CD4-positive, alpha-beta memory T cell (primary cell): ENCODE measurements around the gene MTMR4. TPM values are rescaled to one million over a fixed set of nuclear protein-coding genes. Genes with fewer than 3 reads are reported as not detected.

ENCODE experiments used
- CTCF ChIA-PET: fragments of 350-600 bp; sonication (Branson Sonifier 250); formaldehyde crosslinking; loops from one replicate; lab custom pipeline; 2021; ENCODE audit warnings: inconsistent platforms; ENCODE audit not compliant: partially characterized antibody; lab: Charles Lee
- POLR2A ChIA-PET: fragments of 350-600 bp; sonication (Branson Sonifier 250); formaldehyde crosslinking; loops from one replicate; lab custom pipeline; 2021; ENCODE audit not compliant: partially characterized antibody; lab: Charles Lee
- DNase-seq, 5 donors: peaks; one replicate each; pipeline versions ENCODE4 v3.0.0 to v3.0.0-alpha.2; 2020 to 2022; ENCODE audit warnings: mixed read lengths in 1 of 5
- H3K27ac ChIP-seq: one replicate; pipeline ENCODE4 v1.7.0; 2013; ENCODE audit warnings: low read depth, low read length
- H3K27me3 ChIP-seq: 2 replicates; pipeline ENCODE4 v1.7.0; 2013; ENCODE audit warnings: mild to moderate bottlenecking, low read length, moderate library complexity; ENCODE audit not compliant: insufficient read depth
- H3K36me3 ChIP-seq: 2 replicates; pipeline ENCODE4 v1.7.0; 2013; ENCODE audit warnings: mild to moderate bottlenecking, low read length, moderate library complexity; ENCODE audit not compliant: insufficient read depth
- H3K4me1 ChIP-seq: 2 replicates; pipeline ENCODE4 v1.7.0; 2013; ENCODE audit warnings: mild to moderate bottlenecking, low read length, moderate library complexity; ENCODE audit not compliant: insufficient read depth
- H3K4me3 ChIP-seq, 2 donors: one replicate each; pipeline ENCODE4 v1.7.0; 2013; ENCODE audit warnings: low read length in 2 of 2, mild to moderate bottlenecking in 1 of 2
- H3K9me3 ChIP-seq, 2 donors: one replicate each; pipeline ENCODE4 v1.7.0; 2013; ENCODE audit warnings: low read length in 2 of 2, control low read depth in 1 of 2; ENCODE audit not compliant: control insufficient read depth in 1 of 2
- H3K27ac Mint-ChIP-seq, 7 donors: one replicate each; pipeline ENCODE4 v1.8.0; 2020 to 2021; ENCODE audit warnings: mixed read lengths in 7 of 7, mild to moderate bottlenecking in 6 of 7, inconsistent platforms in 3 of 7, moderate library complexity in 3 of 7
- H3K27me3 Mint-ChIP-seq, 2 donors: one replicate each; pipeline ENCODE4 v1.8.0; 2020 to 2021; ENCODE audit warnings: mixed read lengths in 2 of 2
- H3K36me3 Mint-ChIP-seq, 2 donors: one replicate each; pipeline ENCODE4 v1.8.0; 2020 to 2021; ENCODE audit warnings: mixed read lengths in 2 of 2, inconsistent platforms in 1 of 2, mild to moderate bottlenecking in 1 of 2
- H3K4me1 Mint-ChIP-seq, 4 donors: one replicate each; pipeline ENCODE4 v1.8.0; 2020 to 2021; ENCODE audit warnings: mixed read lengths in 4 of 4, mild to moderate bottlenecking in 1 of 4
- H3K4me3 Mint-ChIP-seq, 8 donors: one replicate each; pipeline ENCODE4 v1.8.0; 2020 to 2021; ENCODE audit warnings: mixed read lengths in 8 of 8, mild to moderate bottlenecking in 7 of 8, moderate library complexity in 6 of 8, inconsistent platforms in 3 of 8
- H3K9me3 Mint-ChIP-seq, 8 donors: one replicate each; pipeline ENCODE4 v1.8.0; 2020 to 2021; ENCODE audit warnings: mixed read lengths in 8 of 8, mild to moderate bottlenecking in 5 of 8, inconsistent platforms in 3 of 8, moderate library complexity in 1 of 8
- intact Hi-C: fragments of 100-400 bp; cut with micrococcal nuclease; formaldehyde crosslinking; loops from one replicate; pipeline ENCODE4 v1.15.1; 2023
- polyA plus RNA-seq, 2 donors: library from polyadenylated mRNA; unstranded; fragments of 300-500 nt; fragmentation: Illumina TruSeq; gene quantifications; one replicate each; pipeline ENCODE4 v1.2.3, GENCODE V29; 2021
- total RNA-seq, 2 experiments: library from RNA; stranded (reverse); gene quantifications; one replicate each; pipeline ENCODE4 v1.2.3, GENCODE V29; 2021

Gene MTMR4
- total and polyA plus RNA-seq, 4 experiments from 2014 or later: 17.5 to 65.7 (median 41.9) TPM

DNA sequence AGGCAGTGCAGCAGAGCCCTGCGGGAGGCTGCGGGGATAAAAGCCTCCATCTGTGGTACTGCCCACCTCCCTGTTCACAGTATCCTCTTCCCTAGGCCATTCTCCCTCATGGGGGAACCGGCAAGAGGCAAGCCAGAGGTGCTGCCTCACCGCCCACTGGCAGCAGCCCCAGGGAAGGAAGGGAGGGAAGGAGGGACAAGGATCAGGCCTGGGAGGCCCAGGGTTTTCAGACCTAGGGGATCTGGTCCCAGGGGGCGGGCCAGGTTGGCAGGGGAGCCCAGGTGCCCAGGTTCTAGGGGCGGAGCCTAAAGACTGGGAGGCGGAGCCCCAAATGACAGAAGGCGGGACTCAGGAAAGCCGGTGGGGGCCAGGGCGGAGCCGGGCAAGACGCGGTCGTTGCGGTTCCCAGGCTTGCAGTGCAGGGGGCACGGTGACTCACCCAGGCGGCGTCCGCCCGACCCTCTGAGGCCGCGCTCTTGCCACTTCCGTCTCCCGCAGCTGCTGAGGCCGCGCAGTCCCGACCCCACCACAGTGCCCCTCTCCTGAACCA, 3.0 kb upstream of the MTMR4 start:
- peaks cover 0 to 22% of the 10 kb centered on the region in 2 donors for H3K36me3 Mint-ChIP-seq
- CTCF ChIA-PET: interaction anchor here (1.1 to 2.8 kb wide), 4 partner anchors 29 to 488 kb away, joined by 3 to 40 read pairs (median 16); partner anchors contain the start of gene HSF5

DNA sequence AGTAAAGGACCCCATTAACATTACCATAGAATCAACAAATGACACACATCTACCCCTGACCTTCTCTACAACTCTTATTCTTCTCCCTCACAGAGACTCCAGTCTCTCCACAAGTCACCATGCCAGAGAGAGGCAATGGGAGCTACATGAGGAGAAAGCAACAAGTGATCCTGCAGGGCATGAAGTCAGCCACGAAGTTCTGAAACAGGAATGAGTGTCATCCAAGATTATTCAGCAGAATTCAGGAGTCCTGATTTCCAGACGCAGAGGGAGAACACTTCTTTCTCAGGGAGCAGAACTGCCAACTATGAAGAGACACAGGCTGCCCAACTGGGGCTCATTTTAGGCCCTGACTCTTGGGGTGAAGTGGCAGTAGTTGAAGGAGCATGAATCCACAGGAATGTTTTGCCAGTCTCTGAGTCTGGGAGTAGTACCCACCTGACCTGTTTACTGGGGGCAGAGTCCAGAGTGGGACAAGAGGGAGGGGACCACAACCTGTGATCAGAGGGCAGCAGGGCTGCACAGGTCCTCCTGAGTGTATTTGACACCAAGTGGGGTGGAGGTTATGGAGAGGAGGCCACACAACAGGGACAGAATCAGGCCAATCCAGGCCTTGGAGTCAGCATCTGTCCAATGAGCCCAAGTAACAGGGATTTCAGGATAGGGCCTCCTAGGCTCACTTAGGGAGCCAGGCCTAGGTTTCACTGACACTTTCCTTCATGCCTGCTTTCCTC, 2.4 kb upstream of the MTMR4 start:
- Mint-ChIP-seq H3K27ac (peak overlapping the region; percentile 90 to 99 (median 97)), H3K27me3 (peaks cover 0 to 2% of the 10 kb centered on the region in 2 donors), H3K36me3 (peaks cover 1 to 28% of the 10 kb centered on the region in 2 donors), H3K4me1 (peaks cover 30 to 65% (median 44%) of the 10 kb centered on the region in 4 donors), H3K4me3 (peak overlapping the region; percentile 88 to 100 (median 96)), H3K9me3 (peaks cover 0 to 2% (median 0%) of the 10 kb centered on the region in 8 donors)
- Histone ChIP-seq H3K9me3 (no peaks in the 10 kb centered on the region), H3K4me3 (peak overlapping the region; percentile 82 to 98), H3K4me1 (peaks cover 51% of the 10 kb centered on the region), H3K36me3 (peaks cover under 1% of the 10 kb centered on the region), H3K27ac (peak overlapping the region; percentile 65), H3K27me3 (no peaks in the 10 kb centered on the region)
- no peak for DNase-seq
- POLR2A ChIA-PET: interaction anchor here (0.6 to 3.4 kb wide), 12 partner anchors 14 to 667 kb away, joined by 3 to 67 read pairs (median 12); partner anchors contain the start of genes HSF5, MRPS23, PRR11 and SKA2
- intact Hi-C loops: loop anchor here (1.0 to 10.0 kb wide), 5 partner anchors 590 to 1685 kb away; partner anchors contain the start of genes AKAP1, C17orf67, CLTC and DGKE
- CTCF ChIA-PET: interaction anchor here (0.7 to 2.8 kb wide), 6 partner anchors 29 to 489 kb away, joined by 3 to 40 read pairs (median 4); partner anchors contain the start of gene HSF5

More for the DNA sequence above, 3.0 kb upstream of the MTMR4 start:
- POLR2A ChIA-PET: interaction anchor here (0.6 to 3.4 kb wide), 18 partner anchors 11 to 667 kb away, joined by 3 to 67 read pairs (median 10); partner anchors contain the start of genes HSF5, MKS1, MRPS23 and PRR11
- intact Hi-C loops: loop anchor here (1.0 to 10.0 kb wide), 5 partner anchors 590 to 1685 kb away; partner anchors contain the start of genes AKAP1, C17orf67, CLTC and DGKE
- peak overlapping the region; percentile 90 to 99 (median 97) for H3K27ac Mint-ChIP-seq
- Histone ChIP-seq H3K9me3 (no peaks in the 10 kb centered on the region), H3K4me1 (peaks cover 51% of the 10 kb centered on the region), H3K36me3 (no peaks in the 10 kb centered on the region), H3K27ac (peak overlapping the region; percentile 65), H3K4me3 (peak overlapping the region; percentile 82 to 98), H3K27me3 (no peaks in the 10 kb centered on the region)
- H3K4me1 Mint-ChIP-seq: peaks cover 30 to 59% (median 42%) of the 10 kb centered on the region in 4 donors
- H3K9me3 Mint-ChIP-seq: peaks cover 0 to 2% (median 0%) of the 10 kb centered on the region in 8 donors
- peak overlapping the region; percentile 88 to 100 (median 96) for H3K4me3 Mint-ChIP-seq
- peaks cover 0 to 2% of the 10 kb centered on the region in 2 donors for H3K27me3 Mint-ChIP-seq
- DNase-seq: no peak

DNA sequence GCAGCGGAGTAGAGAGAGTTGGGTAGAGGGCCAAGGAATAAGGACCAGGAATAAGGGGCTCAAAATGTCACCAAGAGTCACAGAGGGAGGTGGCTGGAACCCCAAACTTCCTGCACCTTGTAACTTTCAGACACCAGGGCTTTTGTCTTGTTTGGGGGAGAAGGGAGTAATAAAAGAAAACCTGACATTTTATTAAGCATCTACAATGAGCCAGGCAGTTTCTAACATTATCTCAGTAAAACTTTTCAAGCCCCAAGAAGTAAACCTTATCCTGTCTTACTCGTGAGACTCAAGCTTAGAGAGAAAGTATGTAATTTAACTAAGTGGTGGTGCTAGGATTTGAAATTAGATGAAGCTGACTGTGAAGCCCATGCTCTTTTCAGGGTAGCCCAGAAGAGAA, 848 bp upstream of the MTMR4 start:
- Histone ChIP-seq H3K27ac (no peak overlapping the region), H3K9me3 (no peaks in the 10 kb centered on the region), H3K4me3 (no peak overlapping the region), H3K27me3 (no peaks in the 10 kb centered on the region), H3K36me3 (peaks cover 16% of the 10 kb centered on the region), H3K4me1 (peaks cover 51% of the 10 kb centered on the region)
- H3K27ac Mint-ChIP-seq: peak overlapping the region; percentile 78 to 98 (median 87)
- peak overlapping the region in 7 of 8 donors; percentile 55 to 88 (median 78) for H3K4me3 Mint-ChIP-seq
- no peak for DNase-seq
- peaks cover 0 to 2% of the 10 kb centered on the region in 2 donors for H3K27me3 Mint-ChIP-seq
- POLR2A ChIA-PET: interaction anchor here (1.0 to 2.9 kb wide), 9 partner anchors 16 to 342 kb away, joined by 4 to 11 read pairs (median 5); partner anchors contain the start of genes HSF5 and SUPT4H1
- H3K36me3 Mint-ChIP-seq: peaks cover 15 to 43% of the 10 kb centered on the region in 2 donors
- intact Hi-C loops: loop anchor here (5.0 to 10.0 kb wide), 4 partner anchors 1102 to 1683 kb away; partner anchors contain the start of genes AKAP1, C17orf67, CLTC and DGKE
- peaks cover 31 to 74% (median 47%) of the 10 kb centered on the region in 4 donors for H3K4me1 Mint-ChIP-seq
- CTCF ChIA-PET: interaction anchor here (0.6 to 2.4 kb wide), 11 partner anchors 10 to 640 kb away, joined by 3 to 9 read pairs (median 3); partner anchors contain the start of genes HSF5 and SKA2
- H3K9me3 Mint-ChIP-seq: peaks cover 0 to 2% (median 0%) of the 10 kb centered on the region in 8 donors

DNA sequence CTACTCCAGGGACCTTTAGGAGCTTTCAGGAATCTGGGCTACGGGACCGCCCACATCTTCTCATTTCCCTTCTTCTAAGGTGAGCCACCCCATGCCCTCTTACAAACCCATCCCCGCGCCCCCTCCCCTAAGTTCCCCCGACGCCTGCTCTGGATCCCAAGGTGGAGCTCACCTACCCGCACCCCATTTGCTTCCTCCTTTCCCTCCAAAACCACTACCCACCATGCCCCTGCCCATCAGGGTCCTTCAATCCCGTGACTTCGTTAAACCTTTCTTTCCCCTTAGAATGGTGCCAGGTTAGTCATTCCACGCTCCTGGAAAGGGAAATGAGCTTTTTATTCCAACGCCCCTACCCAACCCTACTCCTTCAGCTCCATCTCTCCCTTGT, 326 bp upstream of the MTMR4 start:
- Mint-ChIP-seq H3K9me3 (peaks cover 0 to 2% (median 0%) of the 10 kb centered on the region in 8 donors), H3K36me3 (peaks cover 20 to 48% of the 10 kb centered on the region in 2 donors), H3K4me3 (peak overlapping the region; percentile 55 to 88 (median 78)), H3K27ac (peak overlapping the region; percentile 78 to 98 (median 87)), H3K27me3 (peaks cover 0 to 2% of the 10 kb centered on the region in 2 donors), H3K4me1 (peaks cover 34 to 74% (median 49%) of the 10 kb centered on the region in 4 donors)
- H3K9me3 ChIP-seq: no peaks in the 10 kb centered on the region
- peak overlapping the region; percentile 36 for H3K27ac ChIP-seq
- H3K27me3 ChIP-seq: no peaks in the 10 kb centered on the region
- H3K36me3 ChIP-seq: peaks cover 20% of the 10 kb centered on the region
- H3K4me3 ChIP-seq: no peak overlapping the region
- no peak for DNase-seq
- ChIA-PET POLR2A (interaction anchor here (0.7 to 2.9 kb wide), 11 partner anchors 17 to 592 kb away, joined by 3 to 11 read pairs (median 5); partner anchors contain the start of genes HSF5, SUPT4H1 and TRIM37), CTCF (interaction anchor here (0.6 to 2.4 kb wide), 11 partner anchors 8 to 640 kb away, joined by 3 to 9 read pairs (median 3); partner anchors contain the start of genes HSF5 and SKA2)
- H3K4me1 ChIP-seq: peaks cover 51% of the 10 kb centered on the region
- intact Hi-C loops: loop anchor here (5.0 to 10.0 kb wide), 4 partner anchors 1103 to 1682 kb away; partner anchors contain the start of genes AKAP1, C17orf67, CLTC and DGKE

DNA sequence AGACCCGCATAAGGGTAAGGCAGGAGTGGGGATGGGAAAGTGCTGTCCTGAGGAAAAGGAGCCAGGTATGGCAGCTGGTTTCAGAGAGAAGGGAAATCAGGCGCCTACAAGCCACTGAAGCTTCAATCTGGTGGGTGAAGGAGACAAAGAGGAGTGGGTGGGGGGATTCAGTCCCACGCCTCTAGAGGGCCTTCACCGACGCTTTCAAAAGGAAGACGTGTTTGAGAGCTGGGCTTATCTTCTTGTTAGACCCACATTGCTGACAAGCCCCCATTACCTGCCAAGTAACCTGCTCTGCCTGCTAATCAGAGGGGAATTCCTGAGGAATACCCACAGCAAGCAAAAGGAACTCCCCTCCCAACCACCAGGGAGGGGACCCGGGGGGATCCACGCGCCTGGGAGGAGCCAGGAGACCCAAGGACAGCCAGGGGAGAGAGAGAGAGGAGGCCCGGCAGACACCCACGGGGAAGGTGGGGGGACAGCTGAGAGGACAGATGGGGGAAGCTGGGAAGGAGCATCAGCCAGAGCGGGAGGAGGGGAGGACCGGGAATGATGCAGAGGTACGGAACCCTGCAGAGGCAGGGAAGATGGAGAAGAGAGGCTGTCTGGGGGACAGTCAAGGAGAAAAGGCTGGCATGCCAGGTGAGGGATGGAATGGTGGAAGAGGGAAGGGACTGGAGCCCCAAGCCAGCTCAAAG, 1.0 kb downstream of the MTMR4 start:
- POLR2A ChIA-PET: interaction anchor here (0.6 to 2.9 kb wide), 6 partner anchors 26 to 1046 kb away, joined by 3 to 9 read pairs (median 4); partner anchors contain the start of genes HSF5, MRPS23 and TRIM37
- DNase-seq: peak in 1 of 5 donors; percentile 59

DNA sequence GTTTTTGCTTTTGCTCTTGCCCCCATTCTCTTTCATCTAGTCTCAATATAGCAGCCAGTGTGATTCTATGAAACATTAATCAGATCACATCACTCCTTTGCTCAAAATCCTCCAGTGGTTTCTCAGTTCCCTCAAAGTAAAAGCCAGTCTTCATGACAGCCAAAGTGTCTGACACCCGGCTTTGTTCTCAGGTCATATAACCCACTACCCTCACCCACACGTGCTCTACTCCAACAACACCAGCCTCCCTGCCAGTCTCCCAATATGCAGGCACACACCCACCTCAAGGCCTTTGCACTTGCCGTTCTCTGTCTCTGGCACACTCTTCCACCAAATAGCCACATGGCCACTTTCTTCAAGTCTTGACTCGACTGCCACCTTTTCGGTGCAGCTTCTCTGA, 4.4 kb downstream of the MTMR4 start:
- H3K36me3 ChIP-seq: peaks cover 51% of the 10 kb centered on the region
- Mint-ChIP-seq H3K4me1 (peaks cover 16 to 35% (median 28%) of the 10 kb centered on the region in 4 donors), H3K27me3 (no peaks in the 10 kb centered on the region), H3K4me3 (no peak overlapping the region), H3K9me3 (no peaks in the 10 kb centered on the region), H3K27ac (peak overlapping the region in 5 of 7 donors; percentile 14 to 78 (median 37)), H3K36me3 (peaks cover 44 to 75% of the 10 kb centered on the region in 2 donors)
- CTCF ChIA-PET: no interaction called here
- H3K9me3 ChIP-seq: no peaks in the 10 kb centered on the region
- peaks cover 20% of the 10 kb centered on the region for H3K4me1 ChIP-seq
- POLR2A ChIA-PET: interaction anchor here (0.8 kb wide), 1 partner anchor 9 kb away, joined by 3 read pairs; no protein-coding TSS in a partner anchor
- intact Hi-C loops: loop anchor here (10.0 kb wide), 1 partner anchor 1425 kb away; the partner anchor contains the start of gene AKAP1
- no peak overlapping the region for H3K4me3 ChIP-seq
- no peaks in the 10 kb centered on the region for H3K27me3 ChIP-seq
- no peak for DNase-seq
- H3K27ac ChIP-seq: no peak overlapping the region

More for the DNA sequence above, 1.0 kb downstream of the MTMR4 start:
- Mint-ChIP-seq H3K27me3 (peaks cover 0 to 2% of the 10 kb centered on the region in 2 donors), H3K9me3 (peaks cover 0 to 2% (median 0%) of the 10 kb centered on the region in 8 donors), H3K27ac (peak overlapping the region; percentile 74 to 89 (median 85)), H3K4me3 (peak overlapping the region; percentile 84 to 91 (median 88)), H3K4me1 (peaks cover 31 to 67% (median 46%) of the 10 kb centered on the region in 4 donors), H3K36me3 (peaks cover 29 to 58% of the 10 kb centered on the region in 2 donors)
- peaks cover 27% of the 10 kb centered on the region for H3K36me3 ChIP-seq
- no peaks in the 10 kb centered on the region for H3K9me3 ChIP-seq
- H3K4me3 ChIP-seq: peak overlapping the region; percentile 39 to 53
- H3K27ac ChIP-seq: peak overlapping the region; percentile 31
- H3K4me1 ChIP-seq: peaks cover 44% of the 10 kb centered on the region
- no peaks in the 10 kb centered on the region for H3K27me3 ChIP-seq
- CTCF ChIA-PET: interaction anchor here (2.4 kb wide), 1 partner anchor 169 kb away, joined by 9 read pairs; no protein-coding TSS in a partner anchor
- intact Hi-C loops: loop anchor here (10.0 kb wide), 1 partner anchor 1429 kb away; the partner anchor contains the start of gene AKAP1
